DMS53 treated with DMSO at 0.1 percent for 48 hours (cell line): ENCODE data around the gene IL1RL1.
A peak's percentile ranks its signal among the peaks of the same experiment; 100 is the strongest.
"Not testable (repeated sequence)": the region's sequence is repeated elsewhere in the genome, so short reads cannot be mapped to it uniquely, and the experiment has no call there.

Source experiments
- DNase-seq: peaks from one replicate; lab custom pipeline; 2025; ENCODE audit not compliant: unreplicated experiment; lab: John Stamatoyannopoulos, UW

IL1RL1 gene

GRCh38 chr2:102291319-102292075 is 19.9 kb upstream of the IL1RL1 start:
- no peak for DNase-seq

- DNase-seq = peak; percentile 27
These were observed 16.4 kb upstream of the IL1RL1 start for GRCh38 chr2:102294802-102295489.

GRCh38 chr2:102295566-102295965 is 15.8 kb upstream of the IL1RL1 start:
- DNase-seq = no peak

- no peak for DNase-seq
These were observed 14.9 kb upstream of the IL1RL1 start for GRCh38 chr2:102296449-102296848.

GRCh38 chr2:102297891-102298290 is 13.5 kb upstream of the IL1RL1 start:
- no peak for DNase-seq

GRCh38 chr2:102301867-102302362 is 9.4 kb upstream of the IL1RL1 start:
- DNase-seq = no peak

GRCh38 chr2:102302458-102302857 is 8.9 kb upstream of the IL1RL1 start:
- DNase-seq = no peak

GRCh38 chr2:102303589-102303988 is 7.8 kb upstream of the IL1RL1 start:
- no peak for DNase-seq

GRCh38 chr2:102304268-102304667 is 7.1 kb upstream of the IL1RL1 start:
- no peak for DNase-seq

GRCh38 chr2:102304711-102305611 is 6.4 kb upstream of the IL1RL1 start:
- no peak for DNase-seq

GRCh38 chr2:102306125-102306524 is 5.2 kb upstream of the IL1RL1 start:
- DNase-seq = no peak

- no peak for DNase-seq
These were observed 1.7 kb downstream of the IL1RL1 start for GRCh38 chr2:102313025-102313424.

GRCh38 chr2:102313471-102313870 is 2.1 kb downstream of the IL1RL1 start:
- DNase-seq = no peak

- DNase-seq = no peak
These were observed 2.6 kb downstream of the IL1RL1 start for GRCh38 chr2:102313950-102314349.

- no peak for DNase-seq
These were observed 4.6 kb downstream of the IL1RL1 start for GRCh38 chr2:102315921-102316320.

- DNase-seq = no peak
These were observed 6.4 kb downstream of the IL1RL1 start for GRCh38 chr2:102317715-102318114.

GRCh38 chr2:102318437-102318836 is 7.1 kb downstream of the IL1RL1 start:
- DNase-seq = peak; percentile 36

GRCh38 chr2:102321941-102322719 is 10.8 kb downstream of the IL1RL1 start:
- DNase-seq = no peak

- not testable (repeated sequence) for DNase-seq
These were observed 13.6 kb downstream of the IL1RL1 start for GRCh38 chr2:102324914-102325313.

- DNase-seq = no peak
These were observed 20.1 kb downstream of the IL1RL1 start for GRCh38 chr2:102331311-102331980.
